Measurements from ENCODE around the gene CSMD2. TPM values are rescaled to one million over a fixed set of nuclear protein-coding genes. Genes with fewer than 3 reads are reported as not detected.

CSMD2 gene
- total RNA-seq, 1 donor from 2014 or later, result 2.6 TPM

DNA sequence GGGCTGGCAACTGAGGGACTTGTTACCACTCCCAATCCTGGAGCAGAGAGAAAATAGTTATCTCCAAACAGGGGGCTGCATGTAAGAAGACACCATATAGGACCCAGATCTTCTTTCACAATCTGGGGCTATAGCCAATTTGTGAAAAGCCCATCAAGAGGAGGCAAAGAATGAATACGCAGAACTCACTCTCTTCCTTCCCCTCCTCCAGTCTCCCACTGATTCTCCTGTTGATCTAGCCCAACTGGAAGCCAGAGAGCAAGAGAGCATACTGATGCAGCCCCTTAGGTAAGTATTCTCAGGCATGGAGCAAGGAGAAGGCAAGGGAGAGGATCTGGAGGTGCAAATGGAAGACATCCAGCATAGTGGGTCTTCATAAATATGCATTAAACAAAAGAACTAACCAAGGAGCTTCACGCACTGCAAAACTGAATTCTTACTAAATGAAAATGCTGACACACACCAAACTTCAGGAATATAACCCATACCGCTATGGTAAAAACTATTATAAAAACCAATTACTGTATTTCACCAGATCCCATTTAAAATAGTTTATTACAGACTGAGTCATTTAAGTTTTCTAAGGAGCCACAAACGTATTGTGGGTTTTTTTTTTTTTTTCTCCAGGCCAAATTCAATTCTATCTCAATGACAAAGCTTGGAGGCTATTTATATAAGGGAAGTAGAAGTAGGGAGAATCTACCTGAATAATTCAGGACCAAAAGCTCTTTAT lies 316.7 kb downstream of the CSMD2 start:
- no peaks in the 10 kb centered on the region for H3K79me2 ChIP-seq (ENCODE audit: low read depth)
- H3K9me3 ChIP-seq (ENCODE audit: low read depth), result no peaks in the 10 kb centered on the region
- H3K36me3 ChIP-seq, result no peaks in the 10 kb centered on the region
- no peak overlapping the region for H3K9ac ChIP-seq
- H3K4me1 ChIP-seq, result peaks cover 5% of the 10 kb centered on the region
- Mint-ChIP-seq H3K27ac (no peak overlapping the region), H3K36me3 (no peaks in the 10 kb centered on the region), H3K4me3 (no peak overlapping the region), H3K9me3 (no peaks in the 10 kb centered on the region), H3K4me1 (peaks cover 20% of the 10 kb centered on the region), H3K27me3 (ENCODE audit: insufficient read depth, low read depth) (peaks cover 3% of the 10 kb centered on the region)
- DNase-seq (ENCODE audit: low spot score), result no peak
- no peak overlapping the region for H3K27ac ChIP-seq
- H3K27me3 ChIP-seq, result no peaks in the 10 kb centered on the region
- H3K4me3 ChIP-seq, result no peak overlapping the region
- no peaks in the 10 kb centered on the region for H3F3A ChIP-seq (ENCODE audit: low read depth)
- no peak overlapping the region for H3K4me2 ChIP-seq
- TF ChIP-seq EZH2phosphoT487 (IDR thresholded peaks at IDR 0.05) (no peak), EZH2 (IDR thresholded peaks at IDR 0.05) (no peak)
- TF ChIP-seq, protein P1, sequence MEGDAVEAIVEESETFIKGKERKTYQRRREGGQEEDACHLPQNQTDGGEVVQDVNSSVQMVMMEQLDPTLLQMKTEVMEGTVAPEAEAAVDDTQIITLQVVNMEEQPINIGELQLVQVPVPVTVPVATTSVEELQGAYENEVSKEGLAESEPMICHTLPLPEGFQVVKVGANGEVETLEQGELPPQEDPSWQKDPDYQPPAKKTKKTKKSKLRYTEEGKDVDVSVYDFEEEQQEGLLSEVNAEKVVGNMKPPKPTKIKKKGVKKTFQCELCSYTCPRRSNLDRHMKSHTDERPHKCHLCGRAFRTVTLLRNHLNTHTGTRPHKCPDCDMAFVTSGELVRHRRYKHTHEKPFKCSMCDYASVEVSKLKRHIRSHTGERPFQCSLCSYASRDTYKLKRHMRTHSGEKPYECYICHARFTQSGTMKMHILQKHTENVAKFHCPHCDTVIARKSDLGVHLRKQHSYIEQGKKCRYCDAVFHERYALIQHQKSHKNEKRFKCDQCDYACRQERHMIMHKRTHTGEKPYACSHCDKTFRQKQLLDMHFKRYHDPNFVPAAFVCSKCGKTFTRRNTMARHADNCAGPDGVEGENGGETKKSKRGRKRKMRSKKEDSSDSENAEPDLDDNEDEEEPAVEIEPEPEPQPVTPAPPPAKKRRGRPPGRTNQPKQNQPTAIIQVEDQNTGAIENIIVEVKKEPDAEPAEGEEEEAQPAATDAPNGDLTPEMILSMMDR (IDR thresholded peaks at IDR 0.05), result no peak
- peaks cover 3% of the 10 kb centered on the region for H4K20me1 ChIP-seq (ENCODE audit: low read depth)
- no peak overlapping the region for H2AFZ ChIP-seq (replicated peaks)

DNA sequence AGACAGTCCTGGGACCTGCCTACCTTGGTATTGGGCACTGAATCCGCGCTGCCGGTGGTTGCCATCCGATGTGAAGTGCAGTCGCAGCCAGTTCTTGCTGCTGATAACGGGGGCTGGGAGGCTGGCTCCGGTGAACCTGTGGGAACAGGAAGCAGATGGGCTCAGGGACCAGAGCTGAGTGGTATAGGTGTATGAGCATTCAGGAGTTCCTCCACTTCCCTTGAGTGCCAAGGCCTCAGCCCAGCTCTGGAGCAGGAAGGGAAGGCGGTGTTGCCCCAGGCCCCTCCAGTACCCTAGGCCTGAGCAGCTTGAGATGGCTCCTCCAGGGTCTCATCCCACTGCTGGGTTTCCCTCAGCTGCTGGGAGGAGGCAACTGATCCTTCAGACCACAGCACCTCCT lies 318.2 kb downstream of the CSMD2 start:
- H3F3A ChIP-seq (ENCODE audit: low read depth), result no peaks in the 10 kb centered on the region
- H3K27me3 ChIP-seq, result no peaks in the 10 kb centered on the region
- H4K20me1 ChIP-seq (ENCODE audit: low read depth), result peaks cover 3% of the 10 kb centered on the region
- no peak overlapping the region for H3K4me2 ChIP-seq
- TF ChIP-seq EZH2 (IDR thresholded peaks at IDR 0.05) (no peak), EZH2phosphoT487 (IDR thresholded peaks at IDR 0.05) (no peak)
- TF ChIP-seq, protein P1 (IDR thresholded peaks at IDR 0.05), result no peak
- H2AFZ ChIP-seq (replicated peaks), result no peak overlapping the region
- Mint-ChIP-seq H3K27me3 (ENCODE audit: insufficient read depth, low read depth) (peaks cover 3% of the 10 kb centered on the region), H3K36me3 (no peaks in the 10 kb centered on the region), H3K9me3 (no peaks in the 10 kb centered on the region), H3K27ac (no peak overlapping the region), H3K4me1 (peaks cover 19% of the 10 kb centered on the region), H3K4me3 (no peak overlapping the region)
- H3K27ac ChIP-seq, result no peak overlapping the region
- no peak for DNase-seq (ENCODE audit: low spot score)
- no peaks in the 10 kb centered on the region for H3K79me2 ChIP-seq (ENCODE audit: low read depth)
- no peak overlapping the region for H3K4me3 ChIP-seq
- H3K9ac ChIP-seq, result no peak overlapping the region
- no peaks in the 10 kb centered on the region for H3K36me3 ChIP-seq
- peaks cover 5% of the 10 kb centered on the region for H3K4me1 ChIP-seq
- H3K9me3 ChIP-seq (ENCODE audit: low read depth), result no peaks in the 10 kb centered on the region

DNA sequence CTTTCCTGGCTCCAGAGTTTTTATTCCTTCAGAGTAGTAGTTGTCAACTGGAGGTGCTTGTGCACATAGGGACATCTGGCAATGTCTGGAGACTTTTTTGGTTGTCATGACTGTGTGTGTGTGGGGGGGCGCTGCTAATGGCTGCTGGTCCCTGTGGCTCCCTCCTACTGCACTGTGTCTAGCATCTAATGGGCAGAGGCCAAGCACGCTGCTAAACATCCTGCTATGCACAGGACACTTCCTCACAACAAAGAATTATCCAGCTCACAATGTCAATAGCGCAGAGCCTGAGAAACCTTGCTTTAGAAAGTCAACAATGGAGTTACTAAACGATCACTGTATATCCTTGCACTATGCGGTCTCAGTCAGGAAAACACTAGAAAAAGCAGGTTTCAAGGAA lies 320.9 kb downstream of the CSMD2 start:
- no peak overlapping the region for H3K4me3 Mint-ChIP-seq

More for the DNA sequence above, 320.9 kb downstream of the CSMD2 start:
- Mint-ChIP-seq H3K4me1 (peaks cover 7% of the 10 kb centered on the region), H3K36me3 (no peaks in the 10 kb centered on the region), H3K27ac (no peak overlapping the region), H3K27me3 (ENCODE audit: insufficient read depth, low read depth) (peaks cover 3% of the 10 kb centered on the region), H3K9me3 (no peaks in the 10 kb centered on the region)
- Histone ChIP-seq H2AFZ (replicated peaks) (no peak overlapping the region), H3K4me2 (no peak overlapping the region), H4K20me1 (ENCODE audit: low read depth) (no peaks in the 10 kb centered on the region), H3K27ac (no peak overlapping the region), H3K36me3 (no peaks in the 10 kb centered on the region), H3K9ac (no peak overlapping the region), H3K9me3 (ENCODE audit: low read depth) (no peaks in the 10 kb centered on the region), H3K4me1 (no peaks in the 10 kb centered on the region), H3K79me2 (ENCODE audit: low read depth) (no peaks in the 10 kb centered on the region), H3F3A (ENCODE audit: low read depth) (no peaks in the 10 kb centered on the region), H3K27me3 (no peaks in the 10 kb centered on the region), H3K4me3 (no peak overlapping the region)
- TF ChIP-seq, protein P1 (IDR thresholded peaks at IDR 0.05), result no peak
- no peak for TF ChIP-seq EZH2 (IDR thresholded peaks at IDR 0.05)
- TF ChIP-seq EZH2phosphoT487 (IDR thresholded peaks at IDR 0.05), result no peak
- DNase-seq (ENCODE audit: low spot score), result no peak

Measured in neural progenitor cell (in vitro differentiated cells).